Measurements from ENCODE around the gene MCM6.

- TF ChIP-seq EZH2phosphoT487 (IDR thresholded peaks at IDR 0.05) = no peak
- TF ChIP-seq CTCF (IDR thresholded peaks at IDR 0.05) = no peak
Measured at GRCh38 chr2:135885709-135886108, 9.5 kb upstream of the MCM6 start.

Measured in neural progenitor cell (in vitro differentiated cells).